GM19467 (cell line): Measurements from ENCODE around the gene TRIM73.
"Not testable (repeated sequence)": the region's sequence is repeated elsewhere in the genome, so short reads cannot be mapped to it uniquely, and the experiment has no call there.

Source experiments
- ATAC-seq: cut with Tn5 transposase; IDR thresholded peaks from one replicate; pipeline ENCODE4 v1.9.1; 2021; ENCODE audit warnings: mild to moderate bottlenecking, moderate library complexity; ENCODE audit not compliant: unreplicated experiment

The TRIM73 gene

GRCh38 chr7:75415428-75415817 lies 20.0 kb downstream of the TRIM73 start:
- ATAC-seq, result not testable (repeated sequence)

- not testable (repeated sequence) for ATAC-seq
Observed at GRCh38 chr7:75415829-75416373, 20.5 kb downstream of the TRIM73 start.

- ATAC-seq, result not testable (repeated sequence)
Observed at GRCh38 chr7:75416787-75417186, 21.4 kb downstream of the TRIM73 start.

GRCh38 chr7:75418292-75418858 lies 22.9 kb downstream of the TRIM73 start:
- ATAC-seq, result not testable (repeated sequence)

GRCh38 chr7:75419210-75419609 lies 23.8 kb downstream of the TRIM73 start:
- ATAC-seq, result not testable (repeated sequence)

GRCh38 chr7:75419693-75420092 lies 24.3 kb downstream of the TRIM73 start:
- ATAC-seq, result not testable (repeated sequence)

GRCh38 chr7:75420152-75420551 lies 24.7 kb downstream of the TRIM73 start:
- not testable (repeated sequence) for ATAC-seq

- ATAC-seq, result not testable (repeated sequence)
Observed at GRCh38 chr7:75421798-75422710, 26.6 kb downstream of the TRIM73 start.

GRCh38 chr7:75423481-75423880 lies 28.1 kb downstream of the TRIM73 start:
- not testable (repeated sequence) for ATAC-seq

GRCh38 chr7:75439000-75439399 lies 43.6 kb downstream of the TRIM73 start:
- ATAC-seq, result not testable (repeated sequence)

- peak; percentile 24 for ATAC-seq
Observed at GRCh38 chr7:75442101-75442464, 46.7 kb downstream of the TRIM73 start.

GRCh38 chr7:75442465-75443111 lies 47.2 kb downstream of the TRIM73 start:
- peak; percentile 79 for ATAC-seq

- not testable (repeated sequence) for ATAC-seq
Observed at GRCh38 chr7:75449946-75450345, 54.5 kb downstream of the TRIM73 start.

GRCh38 chr7:75452494-75452955 lies 57.1 kb downstream of the TRIM73 start:
- peak; percentile 67 for ATAC-seq
